AG08396 (cell line): ENCODE results near the gene ZBED4.

Experiments
- DNase-seq: peaks from one replicate; pipeline ENCODE4 v3.0.0; 2012; ENCODE audit warnings: low spot score, mixed read lengths

The ZBED4 gene

DNA sequence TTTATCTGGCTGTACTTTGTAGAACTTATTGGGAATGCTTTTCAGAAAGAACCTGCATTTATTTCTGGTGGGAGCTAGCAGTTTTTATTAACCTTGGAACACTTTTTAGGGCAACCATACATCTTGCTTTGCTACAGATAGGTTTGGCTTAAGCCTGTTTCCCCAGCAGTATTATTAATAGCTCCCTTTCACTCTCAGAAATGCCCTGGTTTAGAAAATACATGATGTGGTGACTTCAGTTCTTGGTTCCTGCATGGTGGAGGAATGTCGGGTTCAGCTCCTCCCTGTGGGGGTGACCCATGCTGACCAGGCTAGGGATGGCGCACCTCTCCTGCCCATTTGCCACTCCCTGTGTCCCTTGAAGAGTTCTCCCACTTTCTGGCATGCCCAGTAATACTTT lies 28.2 kb downstream of the ZBED4 start:
- no peak for DNase-seq

DNA sequence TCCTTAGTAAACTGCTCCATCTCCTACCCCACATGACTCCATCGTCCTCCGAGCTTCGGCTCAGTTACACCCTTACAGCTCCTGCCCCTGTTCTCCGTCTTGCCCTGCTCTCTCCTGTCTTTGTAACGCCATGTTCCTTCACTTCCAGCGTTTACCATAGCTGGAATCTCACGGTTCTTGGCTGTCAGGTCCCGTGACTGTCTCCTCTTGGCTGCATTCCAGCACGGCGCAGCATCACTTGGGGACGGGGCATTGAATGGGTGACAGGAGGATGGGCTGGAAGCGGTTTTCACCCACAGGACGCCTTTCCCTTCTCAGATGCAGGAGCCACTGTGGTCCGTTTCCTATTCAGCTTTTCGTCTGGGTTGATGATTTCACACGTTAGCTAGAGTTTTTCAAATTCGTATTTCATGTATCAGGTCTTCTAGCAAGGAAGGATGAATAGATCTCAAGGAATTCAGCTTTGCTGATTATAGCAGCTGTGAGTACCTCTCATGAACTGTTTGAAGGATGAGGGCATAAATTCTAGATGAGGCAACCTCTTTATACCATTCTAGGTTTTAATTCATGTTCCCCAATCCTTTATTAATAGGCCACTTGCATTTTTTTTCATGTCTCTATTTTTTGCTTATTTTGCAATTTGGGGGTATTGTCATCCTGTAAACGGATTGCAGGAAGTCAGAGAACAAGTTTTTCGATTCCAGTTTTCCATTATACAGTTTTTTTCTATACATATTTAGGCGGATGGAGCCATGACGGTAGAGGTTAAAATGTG lies 29.1 kb downstream of the ZBED4 start:
- peak; percentile 33 for DNase-seq

DNA sequence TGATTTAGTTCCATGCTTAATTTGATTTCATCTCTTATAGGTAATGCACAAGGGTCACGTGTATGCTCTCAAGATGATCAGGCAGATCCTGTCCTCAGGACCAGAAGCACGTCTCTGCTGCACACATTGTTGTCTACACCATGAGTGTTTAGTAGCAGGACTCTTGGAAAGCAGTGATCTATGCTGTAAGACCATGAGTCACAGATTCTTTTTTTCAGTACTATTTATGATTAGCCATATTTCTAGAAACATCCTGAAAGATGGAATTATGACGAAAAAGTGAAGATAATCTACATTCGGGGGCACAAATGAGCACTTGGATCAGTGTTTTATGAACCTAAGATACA lies 29.6 kb downstream of the ZBED4 start:
- DNase-seq: peak; percentile 45

DNA sequence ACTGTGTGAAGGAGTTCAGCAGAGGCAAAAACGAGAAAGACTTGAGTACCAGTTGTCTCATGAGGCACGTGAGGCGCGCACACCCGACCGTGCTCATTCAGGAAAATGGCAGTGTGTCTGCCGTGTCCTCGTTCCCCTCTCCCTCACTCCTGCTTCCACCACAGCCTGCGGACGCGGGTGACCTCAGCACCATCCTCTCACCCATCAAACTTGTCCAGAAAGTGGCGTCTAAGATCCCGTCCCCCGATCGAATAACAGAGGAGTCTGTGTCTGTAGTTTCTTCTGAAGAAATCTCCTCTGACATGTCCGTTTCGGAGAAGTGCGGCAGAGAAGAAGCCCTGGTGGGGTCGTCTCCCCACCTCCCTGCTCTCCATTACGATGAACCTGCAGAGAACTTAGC lies 30.4 kb downstream of the ZBED4 start:
- no peak for DNase-seq

- no peak for DNase-seq
Observed at GRCh38 chr22:49884503-49885260, 31.0 kb downstream of the ZBED4 start.

DNA sequence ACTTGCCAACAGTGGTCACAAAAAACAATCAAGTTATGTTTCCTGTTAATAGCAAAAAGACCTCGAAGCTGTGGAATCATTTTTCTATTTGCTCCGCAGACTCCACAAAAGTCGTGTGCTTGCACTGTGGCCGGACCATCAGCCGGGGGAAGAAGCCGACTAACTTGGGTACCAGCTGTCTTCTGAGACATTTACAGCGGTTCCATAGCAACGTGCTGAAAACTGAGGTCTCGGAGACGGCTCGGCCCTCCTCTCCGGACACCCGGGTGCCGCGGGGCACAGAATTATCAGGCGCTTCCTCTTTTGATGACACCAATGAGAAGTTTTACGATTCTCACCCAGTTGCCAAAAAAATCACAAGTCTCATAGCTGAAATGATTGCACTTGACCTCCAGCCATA lies 31.6 kb downstream of the ZBED4 start:
- DNase-seq: no peak

GRCh38 chr22:49885881-49886280 lies 32.2 kb downstream of the ZBED4 start:
- DNase-seq: no peak

DNA sequence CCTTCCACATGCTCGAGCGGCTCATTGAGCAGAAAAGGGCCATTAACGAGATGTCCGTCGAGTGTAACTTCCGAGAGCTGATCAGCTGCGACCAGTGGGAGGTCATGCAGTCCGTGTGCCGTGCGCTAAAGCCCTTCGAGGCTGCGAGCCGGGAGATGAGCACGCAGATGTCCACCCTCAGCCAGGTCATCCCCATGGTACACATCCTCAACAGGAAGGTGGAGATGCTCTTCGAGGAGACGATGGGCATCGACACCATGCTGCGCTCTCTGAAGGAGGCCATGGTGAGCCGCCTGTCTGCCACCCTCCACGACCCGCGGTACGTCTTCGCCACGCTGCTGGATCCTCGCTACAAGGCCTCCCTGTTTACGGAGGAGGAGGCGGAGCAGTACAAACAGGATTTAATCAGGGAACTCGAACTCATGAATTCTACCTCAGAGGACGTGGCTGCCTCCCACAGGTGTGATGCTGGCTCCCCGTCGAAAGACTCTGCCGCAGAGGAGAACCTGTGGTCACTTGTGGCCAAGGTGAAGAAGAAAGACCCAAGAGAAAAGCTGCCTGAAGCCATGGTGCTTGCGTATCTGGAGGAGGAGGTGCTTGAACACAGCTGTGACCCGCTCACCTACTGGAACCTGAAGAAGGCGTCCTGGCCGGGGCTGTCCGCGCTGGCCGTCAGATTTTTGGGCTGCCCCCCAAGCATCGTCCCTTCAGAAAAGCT lies 32.9 kb downstream of the ZBED4 start:
- no peak for DNase-seq

DNA sequence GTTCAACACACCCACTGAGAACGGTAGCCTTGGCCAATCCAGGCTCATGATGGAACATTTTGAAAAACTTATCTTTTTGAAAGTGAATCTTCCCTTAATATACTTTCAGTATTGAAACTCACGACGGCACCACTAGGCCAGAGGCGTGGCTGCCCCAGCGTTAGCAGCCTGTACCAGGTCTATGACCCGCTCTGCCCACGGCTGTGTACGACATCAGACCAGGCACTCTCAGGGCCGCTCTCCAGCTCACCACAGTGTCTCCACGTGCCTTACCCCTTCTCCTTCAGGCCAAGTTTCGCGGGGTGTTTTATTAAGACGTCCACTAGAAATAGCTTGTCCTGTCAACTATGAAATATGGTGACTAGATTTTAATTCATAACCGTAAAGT lies 33.4 kb downstream of the ZBED4 start:
- no peak for DNase-seq

DNA sequence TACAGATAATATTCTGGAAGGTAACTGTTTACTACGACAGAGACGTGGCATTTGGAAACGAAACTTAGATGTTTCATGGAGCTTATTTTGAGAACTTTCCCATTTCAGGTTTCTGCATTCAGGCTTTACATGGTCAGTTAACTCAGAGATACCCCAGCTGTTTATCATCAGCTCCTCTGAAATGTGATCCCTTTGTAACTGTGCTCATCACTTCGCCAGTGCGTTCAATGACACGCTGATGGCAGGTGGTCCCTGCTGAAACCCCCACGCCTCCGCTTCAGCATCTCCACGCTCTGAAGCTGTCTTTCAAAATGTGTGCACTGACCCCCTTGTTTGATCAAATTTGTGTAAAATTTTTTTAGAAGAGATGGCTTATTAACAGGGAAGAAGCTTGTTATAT lies 34.1 kb downstream of the ZBED4 start:
- DNase-seq: no peak

GRCh38 chr22:49889071-49889470 lies 35.4 kb downstream of the ZBED4 start:
- DNase-seq: no peak

DNA sequence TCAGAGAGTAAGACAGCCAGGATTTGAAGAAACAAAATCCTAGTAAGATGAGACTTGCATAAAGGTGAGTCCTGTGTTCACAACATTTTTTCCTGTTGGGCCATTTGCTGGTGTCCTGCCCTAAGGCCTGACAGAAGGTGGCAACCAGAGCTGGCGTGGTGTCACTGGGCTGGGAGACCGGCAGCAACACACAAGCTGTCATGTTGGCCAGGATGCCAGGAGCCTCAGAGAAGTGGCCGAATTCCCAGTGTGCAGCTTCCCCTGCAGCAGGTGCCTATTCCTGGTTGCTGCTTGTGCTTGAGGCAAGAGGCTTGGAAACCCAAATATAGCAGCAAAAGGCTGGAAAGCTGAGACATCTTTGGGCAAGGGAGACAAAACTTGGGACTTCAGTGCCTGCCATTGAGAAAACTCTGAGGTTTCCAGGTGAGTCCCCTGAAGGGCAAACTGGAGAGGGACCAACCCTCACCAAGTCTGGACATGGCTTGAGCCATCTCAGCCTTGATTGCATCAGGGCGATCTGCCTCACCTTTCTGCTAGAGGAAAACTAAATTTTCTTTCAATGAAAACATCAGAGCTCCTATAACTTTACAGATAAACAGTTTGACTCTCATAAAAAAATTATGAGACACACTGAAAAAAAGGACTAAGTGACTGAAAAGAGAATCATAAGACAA lies 38.7 kb downstream of the ZBED4 start:
- DNase-seq: no peak

DNA sequence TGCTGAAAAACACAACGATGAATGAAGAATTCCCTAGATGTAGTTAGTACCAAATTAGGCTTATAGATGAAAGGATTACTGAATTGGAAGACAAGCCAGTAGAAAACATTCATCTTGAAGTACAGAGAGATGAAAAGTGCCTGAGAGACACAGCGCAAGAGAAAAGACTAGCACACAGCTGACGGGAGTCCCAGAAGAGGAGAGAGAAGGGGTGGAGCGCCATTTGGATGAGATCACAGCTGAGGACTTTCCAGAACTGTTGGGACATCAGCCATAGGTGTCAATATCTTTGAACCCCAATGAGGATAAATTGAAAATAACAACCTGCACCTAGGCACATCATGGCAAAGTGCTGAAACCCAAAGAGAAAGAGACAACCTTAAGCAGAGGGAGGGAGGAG lies 39.4 kb downstream of the ZBED4 start:
- no peak for DNase-seq

DNA sequence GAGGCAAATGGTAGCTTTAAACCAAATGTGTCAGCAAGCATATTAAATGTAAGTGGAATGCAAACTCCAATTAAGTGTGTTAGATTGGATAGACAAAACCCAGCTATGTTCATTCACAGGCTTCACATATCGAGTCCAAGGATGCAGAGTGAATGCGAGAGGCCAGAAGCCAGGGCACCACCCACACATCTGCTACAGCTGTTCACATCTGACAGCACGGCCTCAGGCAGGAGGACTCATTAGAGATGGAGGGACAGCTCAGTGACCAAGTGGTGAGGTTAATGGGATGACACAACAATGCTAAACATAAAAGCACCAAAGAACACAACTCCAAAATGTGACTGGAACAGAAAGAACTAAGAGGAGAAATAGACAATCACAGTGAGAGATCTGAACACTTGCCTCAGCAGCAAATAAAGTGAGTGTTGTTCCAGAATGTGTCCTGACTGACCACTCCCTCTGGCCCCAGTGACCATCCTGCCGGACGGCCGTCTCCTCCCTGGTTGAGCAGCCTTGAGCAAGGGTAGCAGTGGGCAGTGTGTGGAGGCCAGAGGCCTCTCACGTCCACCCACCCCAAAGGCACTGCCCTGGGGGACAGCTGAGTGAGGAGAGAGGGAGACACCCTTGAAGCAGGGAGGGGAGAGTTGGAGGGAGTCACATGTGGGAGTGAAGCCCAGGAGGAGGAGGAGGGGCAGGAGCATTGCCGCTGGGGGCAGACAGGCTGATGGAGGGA lies 40.8 kb downstream of the ZBED4 start:
- DNase-seq: no peak

DNA sequence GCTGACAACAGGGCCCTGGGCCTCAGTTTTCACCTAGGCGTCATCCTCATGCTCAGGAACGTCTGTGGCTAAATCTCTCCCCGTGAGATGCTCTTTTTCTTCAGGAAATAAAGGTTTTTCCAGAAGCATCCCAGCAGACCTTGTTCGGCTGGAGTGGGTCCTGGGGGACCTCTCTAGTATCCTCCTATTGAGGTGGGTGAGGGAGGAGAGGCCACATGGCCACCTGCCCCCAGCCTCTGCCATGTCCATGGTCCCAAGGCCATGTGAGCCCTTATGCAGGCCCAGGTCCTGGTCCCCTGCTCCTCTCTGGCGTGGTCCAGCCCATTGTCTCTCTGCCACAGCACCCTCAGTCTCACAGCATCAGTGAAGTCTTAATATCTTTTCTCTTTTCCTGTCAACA lies 42.6 kb downstream of the ZBED4 start:
- DNase-seq: no peak

GRCh38 chr22:49897015-49897684 lies 43.5 kb downstream of the ZBED4 start:
- DNase-seq: no peak

DNA sequence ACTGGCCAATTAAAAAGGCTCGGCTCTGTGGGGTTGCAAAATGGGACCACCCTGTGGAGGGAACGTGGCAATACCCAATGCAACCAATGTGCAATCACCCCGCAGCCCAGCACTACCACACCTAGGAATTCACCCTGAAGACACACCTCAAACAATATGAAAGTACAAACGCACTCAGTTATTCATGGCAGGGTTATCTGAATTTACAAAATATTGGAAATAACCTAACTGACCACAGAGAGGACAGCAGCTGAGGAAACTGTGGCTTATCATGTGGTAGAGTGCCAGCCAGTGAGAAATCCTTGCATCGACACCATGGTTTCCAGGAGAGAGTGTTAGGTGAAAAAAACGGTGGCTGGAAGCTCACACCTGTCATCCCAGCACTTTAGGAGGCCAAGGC lies 45.9 kb downstream of the ZBED4 start:
- DNase-seq: no peak

- no peak for DNase-seq
Observed at GRCh38 chr22:49900441-49901230, 47.0 kb downstream of the ZBED4 start.

DNA sequence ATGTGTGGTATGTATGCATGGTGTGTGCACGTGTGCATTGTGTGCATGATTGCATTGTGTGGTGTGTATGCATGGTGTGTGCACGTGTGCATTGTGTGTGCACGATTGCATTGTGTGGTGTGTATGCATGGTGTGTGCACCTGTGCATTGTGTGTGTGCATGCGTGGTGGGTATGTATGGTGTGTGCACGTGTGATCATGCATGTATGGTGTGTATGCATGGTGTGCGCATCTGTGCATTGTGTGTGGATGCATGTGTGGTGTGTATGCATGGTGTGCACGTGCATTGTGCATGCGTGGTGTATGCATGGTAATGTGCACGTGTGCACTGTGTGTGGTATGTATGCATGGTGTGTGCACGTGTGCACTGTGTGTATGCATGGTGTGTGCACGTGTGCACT lies 47.8 kb downstream of the ZBED4 start:
- DNase-seq: no peak

DNA sequence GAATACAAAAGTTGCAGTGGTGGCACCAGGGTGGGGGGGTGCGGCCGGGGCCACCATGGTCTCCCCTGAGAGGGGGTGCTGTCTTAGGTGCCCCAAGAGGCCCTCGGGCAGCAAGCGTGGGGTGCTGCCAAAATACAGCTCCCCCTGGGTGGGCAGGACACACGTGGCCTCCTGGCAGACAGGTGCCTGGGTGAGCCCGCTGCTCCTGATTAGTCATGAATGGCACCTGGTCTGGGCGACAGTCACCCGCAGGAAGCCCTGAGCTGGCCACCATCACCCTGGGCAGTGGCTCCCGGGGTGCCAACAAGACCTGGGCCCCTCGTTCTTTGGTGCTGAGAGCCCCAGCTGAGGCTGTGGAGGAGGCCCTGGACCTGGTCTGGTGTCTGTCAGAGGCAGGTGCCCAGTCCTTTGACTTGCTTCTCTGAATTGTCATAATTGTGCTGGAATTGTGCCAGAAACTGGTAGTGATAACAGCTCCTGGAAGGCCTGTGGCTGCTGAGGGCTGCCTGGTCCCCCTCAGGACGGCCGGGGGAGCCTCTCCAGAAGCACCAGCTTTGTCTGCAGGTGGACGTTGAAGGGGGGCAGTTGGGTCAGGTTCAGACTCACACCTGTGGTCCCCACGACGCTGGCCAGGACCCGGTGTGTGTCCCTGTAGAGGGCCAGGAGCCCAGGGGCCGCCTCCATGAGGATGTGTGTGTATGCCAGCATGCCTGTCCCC lies 49.8 kb downstream of the ZBED4 start:
- DNase-seq: no peak
